Smooth muscle cell (in vitro differentiated cells): ENCODE data around the gene ZNF764. TPM values are rescaled to one million over a fixed set of nuclear protein-coding genes. Genes with fewer than 3 reads are reported as not detected.

ENCODE experiments used
- DNase-seq: peaks from one replicate; lab custom pipeline; 2025; ENCODE audit not compliant: unreplicated experiment; lab: John Stamatoyannopoulos, UW
- H2AFZ ChIP-seq: fragments of 200-600 bp; sonication (generic); 2 replicates; pipeline ENCODE4 v1.6.0; 2016; ENCODE audit warnings: antibody characterized with exemption, low read depth, mild to moderate bottlenecking
- H3F3A ChIP-seq: fragments of 200-600 bp; sonication (generic); 2 replicates; pipeline ENCODE4 v1.6.0; 2017; ENCODE audit warnings: antibody characterized with exemption, low read depth
- H3K27ac ChIP-seq: fragments of 200-600 bp; sonication (generic); 2 replicates; pipeline ENCODE4 v1.5.1; 2016; ENCODE audit warnings: low read depth, mild to moderate bottlenecking
- H3K27me3 ChIP-seq: fragments of 200-600 bp; sonication (generic); 2 replicates; pipeline ENCODE4 v1.6.1; 2016; ENCODE audit warnings: low read depth, mild to moderate bottlenecking
- H3K36me3 ChIP-seq: fragments of 200-600 bp; sonication (generic); 2 replicates; pipeline ENCODE4 v1.5.1; 2016; ENCODE audit warnings: low read depth
- H3K4me1 ChIP-seq: fragments of 200-600 bp; sonication (generic); 2 replicates; pipeline ENCODE4 v1.5.1; 2016; ENCODE audit warnings: low read depth
- H3K4me2 ChIP-seq: fragments of 200-600 bp; sonication (generic); 2 replicates; pipeline ENCODE4 v1.6.0; 2016; ENCODE audit warnings: mild to moderate bottlenecking
- H3K4me3 ChIP-seq: fragments of 200-600 bp; sonication (generic); 2 replicates; pipeline ENCODE4 v1.5.1; 2016; ENCODE audit warnings: mild to moderate bottlenecking
- H3K79me2 ChIP-seq: fragments of 200-600 bp; sonication (generic); 2 replicates; pipeline ENCODE4 v1.6.0; 2016; ENCODE audit warnings: low read depth, mild to moderate bottlenecking
- H3K9ac ChIP-seq: fragments of 200-600 bp; sonication (generic); 2 replicates; pipeline ENCODE4 v1.6.0; 2016; ENCODE audit warnings: low read depth
- H3K9me3 ChIP-seq: fragments of 200-600 bp; sonication (generic); replicated peaks from 2 replicates; pipeline ENCODE4 v1.5.1; 2016; ENCODE audit warnings: low read depth
- H4K20me1 ChIP-seq: fragments of 200-600 bp; sonication (generic); 2 replicates; pipeline ENCODE4 v1.6.0; 2016; ENCODE audit warnings: low read depth
- CTCF ChIP-seq: fragments of 200-600 bp; sonication (generic); IDR thresholded peaks from 2 replicates; pipeline ENCODE4 v1.5.1; 2017; ENCODE audit warnings: borderline replicate concordance, mild to moderate bottlenecking, antibody characterized with exemption; ENCODE audit not compliant: insufficient read depth, poor library complexity, severe bottlenecking
- WGBS: methylation state at CpG from one replicate; pipeline ENCODE4 v1.1.7; 2016; ENCODE audit warnings: low lambda C conversion rate; 5-methylcytosine and 5-hydroxymethylcytosine counted together
- polyA plus RNA-seq: library from polyadenylated mRNA; unstranded; fragments of >200 nt; fragmentation: Nextera tagmentation; extraction: Ambion mirVana; gene quantifications from 2 replicates; pipeline ENCODE4 v1.2.1, GENCODE V29; 2016
- total RNA-seq: library from RNA; depleted of rRNA; stranded (reverse); fragments of >200 nt; gene quantifications from 2 replicates; pipeline ENCODE4 v1.2.3, GENCODE V29; 2014

ZNF764 gene
- total and polyA plus RNA-seq, 2 experiments from 2014 or later: 1.6 to 6.5 TPM

DNA sequence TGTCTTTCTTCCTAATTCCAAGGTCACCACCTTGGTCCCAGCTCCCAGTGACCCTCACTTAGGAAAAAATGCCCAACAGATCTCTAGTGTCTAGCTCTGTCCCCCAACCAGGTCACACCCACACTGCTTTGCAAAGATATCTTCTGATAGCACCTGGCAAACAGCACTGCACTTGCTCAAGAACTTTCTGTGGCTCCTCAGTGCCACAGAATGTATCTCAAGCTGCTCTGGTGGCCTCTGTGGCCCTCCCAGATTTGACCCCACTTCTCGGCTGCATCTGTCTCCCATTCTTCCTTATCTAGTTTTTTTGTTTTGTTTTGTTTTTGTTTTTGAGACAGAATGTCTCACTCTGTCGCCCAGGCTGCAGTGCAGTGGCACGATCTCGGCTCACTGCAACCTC, 8.4 kb upstream of the ZNF764 start:
- Histone ChIP-seq H3K4me3 (no peak overlapping the region), H3K4me2 (no peak overlapping the region), H3K9ac (no peak overlapping the region), H2AFZ (no peak overlapping the region), H3K4me1 (peaks cover 9% of the 10 kb centered on the region), H3K27ac (no peak overlapping the region), H3K9me3 (no peaks in the 10 kb centered on the region), H4K20me1 (no peaks in the 10 kb centered on the region), H3K79me2 (no peaks in the 10 kb centered on the region), H3K27me3 (no peaks in the 10 kb centered on the region), H3K36me3 (no peaks in the 10 kb centered on the region), H3F3A (peaks cover 6% of the 10 kb centered on the region)
- no peak for TF ChIP-seq CTCF
- WGBS: 100% methylated on average over 4 of the region's 4 CpGs
- DNase-seq: no peak

DNA sequence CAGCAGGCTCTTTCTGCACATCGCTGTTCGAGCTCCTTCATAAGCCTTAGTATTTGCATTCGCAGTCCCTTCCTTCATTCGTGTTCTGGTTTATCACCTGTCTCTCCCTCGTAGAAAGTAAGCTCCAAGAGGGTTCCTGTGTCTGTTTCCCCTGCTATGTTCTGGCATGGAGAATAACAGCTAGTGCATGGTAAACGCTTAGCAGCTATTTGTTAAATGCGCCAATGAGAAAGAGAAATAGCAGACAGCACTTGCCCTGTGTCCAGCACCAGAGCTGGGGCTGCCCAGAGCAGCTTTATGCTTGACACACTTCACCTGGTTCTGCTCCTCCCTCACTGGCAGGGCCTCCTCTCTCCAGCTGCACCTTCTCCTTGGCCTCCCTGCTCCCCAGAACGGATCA, 7.8 kb upstream of the ZNF764 start:
- H3K4me1 ChIP-seq: peaks cover 7% of the 10 kb centered on the region
- H4K20me1 ChIP-seq: no peaks in the 10 kb centered on the region
- 89% methylated on average over 8 of the region's 8 CpGs for WGBS
- DNase-seq: no peak
- no peak for TF ChIP-seq CTCF
- no peak overlapping the region for H2AFZ ChIP-seq
- no peaks in the 10 kb centered on the region for H3K9me3 ChIP-seq
- no peak overlapping the region for H3K27ac ChIP-seq
- no peaks in the 10 kb centered on the region for H3K79me2 ChIP-seq
- no peak overlapping the region for H3K4me2 ChIP-seq
- H3K27me3 ChIP-seq: no peaks in the 10 kb centered on the region
- H3K9ac ChIP-seq: no peak overlapping the region
- no peak overlapping the region for H3K4me3 ChIP-seq
- peaks cover 3% of the 10 kb centered on the region for H3F3A ChIP-seq
- H3K36me3 ChIP-seq: no peaks in the 10 kb centered on the region

DNA sequence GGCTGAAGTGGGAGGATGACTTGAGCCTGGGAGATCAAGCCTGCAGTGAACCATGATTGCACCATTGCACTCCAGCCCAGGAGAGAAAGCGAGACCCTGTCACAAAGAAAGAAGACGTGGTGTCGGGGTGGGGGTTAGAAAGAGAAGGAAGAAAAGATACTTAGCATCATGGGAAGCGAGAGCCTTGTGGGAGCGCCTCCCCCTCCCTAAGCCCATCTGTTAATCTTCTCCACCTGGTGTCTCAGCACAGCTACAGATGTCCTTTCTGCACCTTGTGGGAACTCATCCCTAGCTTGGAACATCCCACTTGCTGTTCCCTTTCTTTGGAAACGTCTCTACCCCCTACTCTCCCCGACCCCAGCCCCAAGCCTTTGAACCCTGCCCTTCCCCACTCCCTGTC, 7.4 kb upstream of the ZNF764 start:
- no peaks in the 10 kb centered on the region for H3K27me3 ChIP-seq
- H3K27ac ChIP-seq: no peak overlapping the region
- H3K4me2 ChIP-seq: no peak overlapping the region
- peaks cover 3% of the 10 kb centered on the region for H3K4me1 ChIP-seq
- H3K36me3 ChIP-seq: no peaks in the 10 kb centered on the region
- H3K4me3 ChIP-seq: no peak overlapping the region
- H3K9me3 ChIP-seq: no peaks in the 10 kb centered on the region
- no peak overlapping the region for H3K9ac ChIP-seq
- no peak overlapping the region for H2AFZ ChIP-seq
- no peaks in the 10 kb centered on the region for H3K79me2 ChIP-seq
- no peaks in the 10 kb centered on the region for H4K20me1 ChIP-seq
- 74% methylated on average over 6 of the region's 7 CpGs for WGBS
- H3F3A ChIP-seq: no peaks in the 10 kb centered on the region
- no peak for TF ChIP-seq CTCF
- DNase-seq: no peak

DNA sequence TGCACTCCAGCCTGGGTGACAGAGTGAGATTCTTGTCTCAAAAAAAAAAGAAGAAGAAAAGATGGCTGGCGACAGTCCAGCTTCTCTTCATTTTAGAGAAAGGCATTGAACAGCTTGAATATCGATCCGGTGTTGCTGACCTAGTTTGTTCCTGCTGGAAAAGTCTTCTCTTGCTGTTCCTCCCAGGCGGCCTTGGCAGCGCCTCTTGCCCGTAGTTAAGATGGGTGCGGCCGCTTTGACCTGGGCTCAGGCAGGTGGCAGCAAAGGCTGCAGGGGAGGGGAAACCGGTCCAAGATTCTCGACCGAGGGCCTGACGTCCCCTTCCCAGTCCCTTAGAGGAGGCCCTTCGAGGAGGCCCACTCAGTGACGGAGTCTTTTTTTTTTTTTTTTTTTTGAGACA, 3.8 kb upstream of the ZNF764 start:
- no peak overlapping the region for H3K27ac ChIP-seq
- no peaks in the 10 kb centered on the region for H3K9me3 ChIP-seq
- H3K4me1 ChIP-seq: peaks cover 5% of the 10 kb centered on the region
- H4K20me1 ChIP-seq: no peaks in the 10 kb centered on the region
- H2AFZ ChIP-seq: no peak overlapping the region
- DNase-seq: no peak
- H3K27me3 ChIP-seq: no peaks in the 10 kb centered on the region
- no peak for TF ChIP-seq CTCF
- H3K4me2 ChIP-seq: no peak overlapping the region
- no peak overlapping the region for H3K4me3 ChIP-seq
- no peaks in the 10 kb centered on the region for H3K36me3 ChIP-seq
- peaks cover 7% of the 10 kb centered on the region for H3K79me2 ChIP-seq
- H3K9ac ChIP-seq: no peak overlapping the region
- no peaks in the 10 kb centered on the region for H3F3A ChIP-seq
- 98% methylated on average over 14 of the region's 14 CpGs for whole genome bisulfite sequencing
